ENCODE results near the gene ZGRF1. TPM values are rescaled to one million over a fixed set of nuclear protein-coding genes. Genes with fewer than 3 reads are reported as not detected.
A peak's percentile ranks its signal among the peaks of the same experiment; 100 is the strongest.

The ZGRF1 gene
- polyA plus RNA-seq, 1 experiment: 2.0 TPM

DNA sequence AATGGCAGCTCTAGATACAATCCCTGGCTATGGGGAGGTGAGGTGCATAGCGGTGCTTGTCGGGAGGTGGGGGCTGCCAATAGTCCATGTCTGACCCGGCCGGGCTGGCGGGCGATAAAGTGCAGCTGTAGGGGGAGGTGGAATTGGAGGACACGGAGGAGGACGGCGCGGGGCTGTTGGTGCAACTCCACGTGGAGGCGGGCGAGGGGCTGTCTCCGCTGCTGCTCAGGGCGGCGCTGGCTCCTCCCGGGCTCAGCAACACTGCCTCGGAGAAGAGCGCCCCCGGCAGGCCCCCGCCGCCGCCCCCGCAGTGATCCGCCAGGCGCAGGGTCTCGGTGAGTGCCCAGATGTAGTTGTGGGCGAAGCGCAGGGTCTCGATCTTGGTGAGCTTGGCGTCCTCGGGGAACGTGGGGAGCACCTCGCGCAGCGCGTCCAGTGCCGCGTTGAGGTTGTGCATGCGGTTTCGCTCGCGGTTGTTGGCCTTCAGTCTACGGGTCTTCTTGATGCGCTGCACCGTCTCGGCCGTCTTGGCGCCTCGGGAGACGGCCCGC is 122.0 kb downstream of the ZGRF1 start:
- CTCF ChIA-PET: interaction anchor here (0.9 kb wide), 1 partner anchor 187 kb away, joined by 4 read pairs; no protein-coding TSS in a partner anchor
- H3K9me3 ChIP-seq (ENCODE audit: control insufficient read depth, insufficient read depth, low read length): peaks cover 9% of the 10 kb centered on the region; the same call in 1 of the 2 replicates
- TF ChIP-seq, protein P1, sequence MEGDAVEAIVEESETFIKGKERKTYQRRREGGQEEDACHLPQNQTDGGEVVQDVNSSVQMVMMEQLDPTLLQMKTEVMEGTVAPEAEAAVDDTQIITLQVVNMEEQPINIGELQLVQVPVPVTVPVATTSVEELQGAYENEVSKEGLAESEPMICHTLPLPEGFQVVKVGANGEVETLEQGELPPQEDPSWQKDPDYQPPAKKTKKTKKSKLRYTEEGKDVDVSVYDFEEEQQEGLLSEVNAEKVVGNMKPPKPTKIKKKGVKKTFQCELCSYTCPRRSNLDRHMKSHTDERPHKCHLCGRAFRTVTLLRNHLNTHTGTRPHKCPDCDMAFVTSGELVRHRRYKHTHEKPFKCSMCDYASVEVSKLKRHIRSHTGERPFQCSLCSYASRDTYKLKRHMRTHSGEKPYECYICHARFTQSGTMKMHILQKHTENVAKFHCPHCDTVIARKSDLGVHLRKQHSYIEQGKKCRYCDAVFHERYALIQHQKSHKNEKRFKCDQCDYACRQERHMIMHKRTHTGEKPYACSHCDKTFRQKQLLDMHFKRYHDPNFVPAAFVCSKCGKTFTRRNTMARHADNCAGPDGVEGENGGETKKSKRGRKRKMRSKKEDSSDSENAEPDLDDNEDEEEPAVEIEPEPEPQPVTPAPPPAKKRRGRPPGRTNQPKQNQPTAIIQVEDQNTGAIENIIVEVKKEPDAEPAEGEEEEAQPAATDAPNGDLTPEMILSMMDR (IDR thresholded peaks at IDR 0.05; ENCODE audit: low read depth, low read length): no peak
- H3K27ac ChIP-seq (ENCODE audit: low read depth, low read length): no peak overlapping the region
- H3K4me3 ChIP-seq (ENCODE audit: low read depth, low read length): peak overlapping the region; percentile 55
- H3K27me3 ChIP-seq (ENCODE audit: control insufficient read depth, insufficient read depth, low read length): peaks cover 87% of the 10 kb centered on the region
- POLR2A ChIA-PET: no interaction called here
- DNase-seq (ENCODE audit: low read depth, low spot score): no peak

DNA sequence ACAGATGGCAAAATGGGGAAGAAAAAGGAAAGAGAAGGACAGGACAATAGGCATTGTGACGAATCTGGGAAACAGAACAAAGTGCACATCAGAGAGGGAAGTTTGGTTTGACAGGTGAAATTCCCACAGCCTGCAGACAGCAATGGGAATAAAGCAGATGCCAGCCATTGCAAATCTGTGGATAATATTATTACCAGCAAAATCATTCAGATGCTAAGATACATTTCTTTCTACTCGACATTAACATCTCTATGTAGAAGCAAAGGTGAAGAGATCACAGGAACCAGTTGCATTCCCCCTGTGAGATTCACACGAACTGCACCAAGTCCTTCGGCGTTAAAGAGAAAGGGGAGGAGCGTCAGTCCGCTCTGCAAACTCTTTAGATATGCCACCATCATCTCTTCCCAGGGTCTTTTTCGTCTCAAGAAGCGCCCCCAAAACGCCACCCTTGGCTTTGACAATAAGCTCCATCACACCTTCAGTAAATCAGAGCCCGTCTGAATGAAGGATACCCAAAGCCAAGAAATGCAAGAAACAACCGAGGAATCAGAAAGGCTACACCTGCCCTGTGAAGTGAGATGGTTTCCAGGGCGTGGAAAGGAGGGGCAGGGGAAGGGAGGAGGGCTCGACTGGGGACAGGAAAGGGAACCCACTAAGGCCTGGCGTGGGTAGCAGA is 122.6 kb downstream of the ZGRF1 start:
- no peak overlapping the region for H3K27ac ChIP-seq (ENCODE audit: low read depth, low read length)
- CTCF ChIA-PET: interaction anchor here (0.9 kb wide), 1 partner anchor 186 kb away, joined by 4 read pairs; no protein-coding TSS in a partner anchor
- POLR2A ChIA-PET: no interaction called here
- TF ChIP-seq, protein P1 (IDR thresholded peaks at IDR 0.05; ENCODE audit: low read depth, low read length): no peak
- H3K27me3 ChIP-seq (ENCODE audit: control insufficient read depth, insufficient read depth, low read length): peaks cover 87% of the 10 kb centered on the region
- H3K9me3 ChIP-seq (ENCODE audit: control insufficient read depth, insufficient read depth, low read length): peaks cover 9% of the 10 kb centered on the region; the same call in 1 of the 2 replicates
- DNase-seq (ENCODE audit: low read depth, low spot score): no peak
- H3K4me3 ChIP-seq (ENCODE audit: low read depth, low read length): no peak overlapping the region

DNA sequence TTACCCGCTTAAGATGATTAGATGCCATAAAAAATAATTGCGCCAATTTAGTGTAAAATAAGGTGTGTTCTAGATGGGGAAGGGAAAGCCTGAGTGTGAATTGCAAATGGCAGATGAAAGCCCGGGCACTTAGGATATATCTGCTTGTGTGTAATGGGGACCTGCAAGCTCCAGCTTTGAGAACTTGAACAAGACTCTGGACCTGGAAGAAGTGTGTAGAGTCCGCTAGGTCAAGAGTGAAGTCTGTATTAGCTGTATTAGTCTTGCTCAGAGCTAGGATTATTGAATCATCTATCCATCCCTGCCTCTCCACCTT is 124.9 kb downstream of the ZGRF1 start:
- DNase-seq (ENCODE audit: low read depth, low spot score): no peak
- POLR2A ChIA-PET: interaction anchor here (0.5 kb wide), 1 partner anchor 327 kb away, joined by 3 read pairs; no protein-coding TSS in a partner anchor
- H3K9me3 ChIP-seq (ENCODE audit: control insufficient read depth, insufficient read depth, low read length): peaks cover 9% of the 10 kb centered on the region; the same call in 1 of the 2 replicates
- TF ChIP-seq, protein P1 (IDR thresholded peaks at IDR 0.05; ENCODE audit: low read depth, low read length): no peak
- CTCF ChIA-PET: interaction anchor here (1.2 to 2.5 kb wide), 2 partner anchors 11 to 184 kb away, joined by 4 to 16 read pairs; no protein-coding TSS in a partner anchor
- no peak overlapping the region for H3K4me3 ChIP-seq (ENCODE audit: low read depth, low read length)
- peaks cover 79% of the 10 kb centered on the region for H3K27me3 ChIP-seq (ENCODE audit: control insufficient read depth, insufficient read depth, low read length)
- H3K27ac ChIP-seq (ENCODE audit: low read depth, low read length): no peak overlapping the region

DNA sequence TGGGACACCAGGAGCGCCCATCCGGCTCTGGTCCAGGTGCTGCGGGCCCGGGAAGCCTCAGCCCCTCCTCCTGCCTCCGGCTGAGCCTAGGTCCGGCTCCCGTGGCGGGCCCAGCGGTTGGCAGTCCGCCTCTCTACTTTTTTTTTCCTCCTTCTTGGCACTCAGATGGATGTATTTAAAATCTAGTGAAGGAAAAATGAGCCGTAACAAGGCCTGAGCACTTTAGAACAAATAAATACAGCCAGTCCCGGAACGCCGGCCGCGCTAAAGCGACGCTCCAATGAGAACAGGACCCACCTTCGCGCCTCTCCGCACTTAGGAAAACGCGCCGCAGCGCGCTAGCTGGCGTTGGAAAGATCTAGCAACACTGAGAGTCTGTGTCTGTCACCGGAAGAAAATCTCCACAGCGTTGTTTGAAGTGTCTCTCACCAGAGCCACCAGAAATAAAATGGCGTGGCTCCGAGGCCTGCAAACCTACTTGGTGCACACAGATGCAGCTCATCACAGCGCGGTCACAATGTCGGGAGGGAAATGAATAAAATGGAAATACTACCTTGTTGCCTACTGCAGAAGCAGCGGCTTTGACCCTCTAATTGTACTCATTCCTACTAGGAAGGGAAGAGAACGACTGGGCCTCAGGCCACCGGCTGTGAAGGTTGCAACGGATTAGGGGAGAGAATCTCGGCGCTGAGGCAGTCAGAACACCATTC is 125.5 kb downstream of the ZGRF1 start:
- Histone ChIP-seq H3K27me3 (ENCODE audit: control insufficient read depth, insufficient read depth, low read length) (peaks cover 75% of the 10 kb centered on the region), H3K4me3 (ENCODE audit: low read depth, low read length) (no peak overlapping the region), H3K9me3 (ENCODE audit: control insufficient read depth, insufficient read depth, low read length) (peaks cover 9% of the 10 kb centered on the region; the same call in 1 of the 2 replicates), H3K27ac (ENCODE audit: low read depth, low read length) (no peak overlapping the region)
- TF ChIP-seq, protein P1 (IDR thresholded peaks at IDR 0.05; ENCODE audit: low read depth, low read length): no peak
- ChIA-PET CTCF (interaction anchor here (2.5 kb wide), 1 partner anchor 12 kb away, joined by 16 read pairs; no protein-coding TSS in a partner anchor), POLR2A (no interaction called here)
- no peak for DNase-seq (ENCODE audit: low read depth, low spot score)
